IMR-90 (cell line): ENCODE data around the gene PPP1R3F. TPM values are rescaled to one million over a fixed set of nuclear protein-coding genes. Genes with fewer than 3 reads are reported as not detected.

ENCODE experiments used
- ATAC-seq: fragments of 200-7000 bp; cut with Tn5 transposase; 2 replicates; pipeline ENCODE4 v1.9.1; 2020; ENCODE audit warnings: low read depth, mild to moderate bottlenecking, moderate library complexity
- BruUV-seq: library from RNA; stranded (reverse); fragments of 400-500 nt; replicated peaks from 2 replicates; lab custom pipeline; 2021; lab: Mats Ljungman, UMichigan
- CTCF ChIA-PET: fragments of 300-600 bp; formaldehyde crosslinking; extraction: SDS; loops from one replicate; lab custom pipeline; 2021; ENCODE audit warnings: antibody characterized with exemption; lab: Yijun Ruan, JAX
- POLR2A ChIA-PET: fragments of 300-600 bp; sonication (Branson Sonifier 250); formaldehyde crosslinking; loops from one replicate; lab custom pipeline; 2022; ENCODE audit warnings: antibody characterized with exemption; ENCODE audit not compliant: unreplicated experiment; lab: Charles Lee
- DNase-seq: peaks from one replicate; pipeline ENCODE4 v3.0.0; 2013
- H2AFZ ChIP-seq: replicated peaks from 2 replicates; pipeline ENCODE3; 2013; ENCODE audit warnings: low read length, mild to moderate bottlenecking; ENCODE audit not compliant: poor library complexity
- H2AK5ac ChIP-seq: 2 replicates; pipeline ENCODE4 v1.6.1; 2013; ENCODE audit warnings: low read depth, low read length, inconsistent platforms
- H2AK9ac ChIP-seq: replicated peaks from 2 replicates; pipeline ENCODE3; 2013; ENCODE audit warnings: mild to moderate bottlenecking, low read depth, low read length, moderate library complexity; ENCODE audit not compliant: poor library complexity
- H2BK120ac ChIP-seq: 2 replicates; pipeline ENCODE4 v1.6.1; 2013; ENCODE audit warnings: low read depth, low read length, inconsistent platforms
- H2BK15ac ChIP-seq: 3 replicates; pipeline ENCODE4 v1.6.1; 2013; ENCODE audit warnings: low read depth, low read length, inconsistent platforms
- H2BK20ac ChIP-seq: 2 replicates; pipeline ENCODE4 v1.6.1; 2013; ENCODE audit warnings: low read depth, mild to moderate bottlenecking, inconsistent platforms, low read length, moderate library complexity
- H2BK5ac ChIP-seq: 2 replicates; pipeline ENCODE4 v1.6.1; 2013; ENCODE audit warnings: mild to moderate bottlenecking, low read depth, low read length, inconsistent platforms; ENCODE audit not compliant: poor library complexity, severe bottlenecking
- H3K14ac ChIP-seq: replicated peaks from 2 replicates; pipeline ENCODE4 v1.6.1; 2013; ENCODE audit warnings: low read depth, low read length, inconsistent platforms
- H3K18ac ChIP-seq: 2 replicates; pipeline ENCODE4 v1.6.1; 2013; ENCODE audit warnings: low read depth, low read length, control low read depth
- H3K23ac ChIP-seq: 2 replicates; pipeline ENCODE4 v1.6.1; 2013; ENCODE audit warnings: low read depth, low read length, inconsistent platforms
- H3K27ac ChIP-seq: 2 replicates; pipeline ENCODE4 v1.5.1; 2013; ENCODE audit warnings: mild to moderate bottlenecking, control low read depth, low read length; ENCODE audit not compliant: insufficient read depth
- H3K27me3 ChIP-seq: 2 replicates; pipeline ENCODE4 v1.6.1; 2013; ENCODE audit warnings: low read length; ENCODE audit not compliant: control insufficient read depth, insufficient read depth
- H3K36me3 ChIP-seq: 2 replicates; pipeline ENCODE4 v1.6.1; 2013; ENCODE audit warnings: low read length, mixed read lengths; ENCODE audit not compliant: control insufficient read depth, insufficient read depth
- H3K4ac ChIP-seq: 2 replicates; pipeline ENCODE4 v1.6.1; 2013; ENCODE audit warnings: low read depth, low read length, inconsistent platforms
- H3K4me1 ChIP-seq: 2 replicates; pipeline ENCODE4 v1.6.1; 2013; ENCODE audit warnings: low read length, mixed read lengths; ENCODE audit not compliant: control insufficient read depth, insufficient read depth
- H3K4me2 ChIP-seq: 2 replicates; pipeline ENCODE4 v1.6.1; 2013; ENCODE audit warnings: low read depth, mild to moderate bottlenecking, control low read depth, low read length, moderate library complexity
- H3K4me3 ChIP-seq: 2 replicates; pipeline ENCODE4 v1.5.1; 2013; ENCODE audit warnings: low read depth, mild to moderate bottlenecking, control low read depth, low read length, moderate library complexity; ENCODE audit not compliant: insufficient read depth
- H3K56ac ChIP-seq: 2 replicates; pipeline ENCODE4 v1.6.1; 2013; ENCODE audit warnings: low read length, inconsistent platforms; ENCODE audit not compliant: insufficient read depth; ENCODE audit errors: extremely low read depth
- H3K79me1 ChIP-seq, 2 experiments: 2 replicates each; pipeline ENCODE4 v1.6.1; 2013; ENCODE audit warnings: low read length in 2 of 2, inconsistent platforms in 1 of 2, low read depth in 1 of 2
- H3K9ac ChIP-seq: 2 replicates; pipeline ENCODE4 v1.6.1; 2013; ENCODE audit warnings: low read depth, low read length, control low read depth
- H3K9me1 ChIP-seq: 2 replicates; pipeline ENCODE4 v1.6.1; 2013; ENCODE audit warnings: low read length, inconsistent platforms; ENCODE audit not compliant: insufficient read depth
- H3K9me3 ChIP-seq: 2 replicates; pipeline ENCODE4 v1.6.1; 2013; ENCODE audit warnings: low read length; ENCODE audit not compliant: control insufficient read depth, insufficient read depth
- H4K20me1 ChIP-seq: 2 replicates; pipeline ENCODE4 v1.6.1; 2013; ENCODE audit warnings: low read length, inconsistent platforms; ENCODE audit not compliant: insufficient read depth
- H4K5ac ChIP-seq: 2 replicates; pipeline ENCODE4 v1.6.1; 2013; ENCODE audit warnings: mild to moderate bottlenecking, low read depth, low read length, control low read depth
- H4K8ac ChIP-seq, 2 experiments: 2 replicates each; pipeline ENCODE4 v1.6.1; 2013; ENCODE audit warnings: low read depth in 2 of 2, low read length in 2 of 2, control low read depth in 1 of 2, inconsistent platforms in 1 of 2
- H4K91ac ChIP-seq: 2 replicates; pipeline ENCODE4 v1.6.1; 2013; ENCODE audit warnings: low read depth, low read length, inconsistent platforms; ENCODE audit not compliant: insufficient read depth
- BHLHE40 ChIP-seq: fragments of 150-350 bp; IDR thresholded peaks from 2 replicates; pipeline ENCODE4 v1.6.1; 2016; ENCODE audit warnings: mild to moderate bottlenecking, low read depth, low read length
- CEBPB ChIP-seq: IDR thresholded peaks from 2 replicates; pipeline ENCODE4 v1.6.1; 2012; ENCODE audit warnings: low read depth, low read length, improper control_type of control experiment
- FOS ChIP-seq: fragments of 150-350 bp; IDR thresholded peaks from 2 replicates; pipeline ENCODE4 v1.6.1; 2016; ENCODE audit warnings: low read depth, low read length
- MAFK ChIP-seq: IDR thresholded peaks from 2 replicates; pipeline ENCODE4 v1.6.1; 2012; ENCODE audit warnings: low read depth, low read length, improper control_type of control experiment
- MAZ ChIP-seq: IDR thresholded peaks from 2 replicates; pipeline ENCODE4 v1.6.1; 2012; ENCODE audit warnings: low read depth, mild to moderate bottlenecking, low read length, improper control_type of control experiment, moderate library complexity, borderline replicate concordance
- POLR2A ChIP-seq: IDR thresholded peaks from 2 replicates; pipeline ENCODE4 v1.6.1; 2012; ENCODE audit warnings: mild to moderate bottlenecking, low read depth, low read length
- SMC3 ChIP-seq: fragments of 150-350 bp; IDR thresholded peaks from 2 replicates; pipeline ENCODE4 v1.6.1; 2016; ENCODE audit warnings: low read depth, mild to moderate bottlenecking, antibody characterized with exemption, low read length, moderate library complexity
- WGBS, 2 experiments: methylation state at CpG; one replicate each; pipeline versions ENCODE4 v1.1.5 to v1.1.7; 2013; ENCODE audit warnings: missing lambda C conversion rate in 2 of 2; ENCODE audit not compliant: insufficient read length in 1 of 2; ENCODE audit errors: extremely low coverage in 2 of 2; 5-methylcytosine and 5-hydroxymethylcytosine counted together
- dilution Hi-C: fragments of 300-500 bp; cut with HindIII; formaldehyde crosslinking; loops from one replicate; pipeline ENCODE4 v1.14.3; 2018; ENCODE audit warnings: low sequenced_read_pairs; ENCODE audit not compliant: unreplicated experiment
- in situ Hi-C: fragments of 300-500 bp; cut with MboI; formaldehyde crosslinking; loops from 3 replicates; pipeline ENCODE4 v1.14.3; 2019; ENCODE audit warnings: low sequenced_read_pairs, inconsistent platforms, mixed read lengths
- intact Hi-C: fragments of 100-400 bp; cut with micrococcal nuclease; formaldehyde crosslinking; loops from 2 replicates; pipeline ENCODE4 v1.10.0; 2022
- polyA plus RNA-seq, 3 experiments: library from polyadenylated mRNA; depleted of rRNA; stranded (reverse); fragments of >200 nt; gene quantifications; 2 replicates each; pipeline ENCODE4 v1.2.3, GENCODE V29; 2012; ENCODE audit warnings: low replicate concordance in 1 of 3
- total RNA-seq: library from RNA; depleted of rRNA; stranded (reverse); fragments of >200 nt; gene quantifications from 2 replicates; pipeline ENCODE4 v1.2.3, GENCODE V29; 2012
- TF ChIP-seq, protein P1 (sequence below): conservative IDR thresholded peaks from 2 replicates; pipeline ENCODE4 v1.5.1; 2012; ENCODE audit warnings: mild to moderate bottlenecking, low read depth, low read length, improper control_type of control experiment
- TF ChIP-seq, protein P2 (sequence below): fragments of 150-350 bp; IDR thresholded peaks from 2 replicates; pipeline ENCODE4 v1.6.1; 2017; ENCODE audit warnings: mild to moderate bottlenecking, antibody characterized with exemption, low read length, low read depth

The PPP1R3F gene
- total and polyA plus RNA-seq, 2 of the 4 experiments (the other 2 are of a cell fraction) = 0.72 to 1.7 TPM

GRCh38 chrX:49238735-49239134 lies 30.9 kb upstream of the PPP1R3F start:
- Histone ChIP-seq H2AFZ (no peak overlapping the region), H3K9me1 (no peaks in the 10 kb centered on the region), H3K18ac (no peak overlapping the region), H2AK9ac (no peak overlapping the region), H3K23ac (no peak overlapping the region), H4K5ac (no peak overlapping the region), H3K27me3 (no peaks in the 10 kb centered on the region; the same call in 1 of the 2 replicates), H3K56ac (no peak overlapping the region), H3K4me1 (no peaks in the 10 kb centered on the region), H3K14ac (no peak overlapping the region), H4K20me1 (no peaks in the 10 kb centered on the region), H2AK5ac (no peak overlapping the region), H4K91ac (no peak overlapping the region), H2BK5ac (no peak overlapping the region), H3K4me2 (no peak overlapping the region), H2BK120ac (no peak overlapping the region), H3K79me1 (peaks cover 0 to 3% of the 10 kb centered on the region in 2 experiments; a peak in 1 of 4 replicates), H2BK15ac (no peak overlapping the region), H2BK20ac (no peak overlapping the region), H3K9ac (no peak overlapping the region), H3K27ac (no peak overlapping the region), H3K4me3 (no peak overlapping the region), H4K8ac (no peak overlapping the region), H3K36me3 (peaks cover 7% of the 10 kb centered on the region; the same call in 1 of the 2 replicates), H3K4ac (no peak overlapping the region), H3K9me3 (no peaks in the 10 kb centered on the region)
- ChIA-PET CTCF (no interaction called here), POLR2A (no interaction called here)
- in situ Hi-C loops = no loop called here
- no peak for ATAC-seq
- BruUV-seq = no TSS peak
- TF ChIP-seq, protein P1, sequence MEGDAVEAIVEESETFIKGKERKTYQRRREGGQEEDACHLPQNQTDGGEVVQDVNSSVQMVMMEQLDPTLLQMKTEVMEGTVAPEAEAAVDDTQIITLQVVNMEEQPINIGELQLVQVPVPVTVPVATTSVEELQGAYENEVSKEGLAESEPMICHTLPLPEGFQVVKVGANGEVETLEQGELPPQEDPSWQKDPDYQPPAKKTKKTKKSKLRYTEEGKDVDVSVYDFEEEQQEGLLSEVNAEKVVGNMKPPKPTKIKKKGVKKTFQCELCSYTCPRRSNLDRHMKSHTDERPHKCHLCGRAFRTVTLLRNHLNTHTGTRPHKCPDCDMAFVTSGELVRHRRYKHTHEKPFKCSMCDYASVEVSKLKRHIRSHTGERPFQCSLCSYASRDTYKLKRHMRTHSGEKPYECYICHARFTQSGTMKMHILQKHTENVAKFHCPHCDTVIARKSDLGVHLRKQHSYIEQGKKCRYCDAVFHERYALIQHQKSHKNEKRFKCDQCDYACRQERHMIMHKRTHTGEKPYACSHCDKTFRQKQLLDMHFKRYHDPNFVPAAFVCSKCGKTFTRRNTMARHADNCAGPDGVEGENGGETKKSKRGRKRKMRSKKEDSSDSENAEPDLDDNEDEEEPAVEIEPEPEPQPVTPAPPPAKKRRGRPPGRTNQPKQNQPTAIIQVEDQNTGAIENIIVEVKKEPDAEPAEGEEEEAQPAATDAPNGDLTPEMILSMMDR = no peak
- TF ChIP-seq BHLHE40 (no peak), CEBPB (no peak), MAZ (no peak), POLR2A (no peak), MAFK (no peak), FOS (no peak), SMC3 (no peak)
- TF ChIP-seq, protein P2, sequence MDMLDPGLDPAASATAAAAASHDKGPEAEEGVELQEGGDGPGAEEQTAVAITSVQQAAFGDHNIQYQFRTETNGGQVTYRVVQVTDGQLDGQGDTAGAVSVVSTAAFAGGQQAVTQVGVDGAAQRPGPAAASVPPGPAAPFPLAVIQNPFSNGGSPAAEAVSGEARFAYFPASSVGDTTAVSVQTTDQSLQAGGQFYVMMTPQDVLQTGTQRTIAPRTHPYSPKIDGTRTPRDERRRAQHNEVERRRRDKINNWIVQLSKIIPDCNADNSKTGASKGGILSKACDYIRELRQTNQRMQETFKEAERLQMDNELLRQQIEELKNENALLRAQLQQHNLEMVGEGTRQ = no peak
- no peak for DNase-seq
- WGBS, 2 experiments = 75% methylated on average over 4 of the region's 7 CpGs; no CpG with 5 or more reads in 1 of the 2 experiments
- dilution Hi-C loops = no loop called here
- intact Hi-C loops = no loop called here
